ENCODE measurements around the gene MCTP1.

MCTP1 gene

DNA sequence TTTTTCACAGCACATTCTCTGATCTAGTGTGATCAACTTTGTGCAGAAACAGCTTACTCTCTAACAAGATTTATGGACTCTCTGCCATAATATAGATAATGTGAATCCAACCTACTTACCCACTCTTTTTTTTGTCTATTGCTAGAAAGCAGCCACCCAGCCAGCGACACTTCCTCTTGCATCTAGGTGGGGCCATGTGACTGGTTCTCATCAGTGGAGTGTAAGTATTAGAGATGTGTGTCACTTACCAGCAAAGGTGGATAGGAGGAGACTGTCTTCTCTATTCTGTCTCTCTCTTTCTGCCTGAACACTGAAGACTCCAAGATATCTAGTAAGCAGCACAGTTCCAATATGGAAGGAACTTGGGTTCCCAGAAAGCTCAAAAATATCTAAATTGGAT lies 174.8 kb downstream of the MCTP1 start:
- no peak for DNase-seq

DNA sequence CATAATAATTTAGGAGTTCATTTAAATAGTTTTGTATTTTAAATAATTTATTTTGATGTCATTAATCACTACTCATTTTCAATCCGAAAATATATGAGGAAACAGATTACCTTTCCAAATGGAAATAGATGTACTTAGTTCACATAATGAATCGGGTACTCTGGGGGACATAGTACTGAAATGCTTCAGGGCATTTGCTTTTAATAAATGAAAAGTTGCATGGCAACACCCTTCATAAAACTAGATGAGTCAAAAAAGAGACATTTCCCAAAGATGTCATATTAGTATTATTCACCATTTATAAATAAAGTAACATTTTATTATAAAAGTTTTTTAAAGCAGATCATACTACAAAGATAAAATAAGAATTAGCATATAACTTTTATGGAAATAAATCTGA lies 177.8 kb downstream of the MCTP1 start:
- no peak for DNase-seq

DNA sequence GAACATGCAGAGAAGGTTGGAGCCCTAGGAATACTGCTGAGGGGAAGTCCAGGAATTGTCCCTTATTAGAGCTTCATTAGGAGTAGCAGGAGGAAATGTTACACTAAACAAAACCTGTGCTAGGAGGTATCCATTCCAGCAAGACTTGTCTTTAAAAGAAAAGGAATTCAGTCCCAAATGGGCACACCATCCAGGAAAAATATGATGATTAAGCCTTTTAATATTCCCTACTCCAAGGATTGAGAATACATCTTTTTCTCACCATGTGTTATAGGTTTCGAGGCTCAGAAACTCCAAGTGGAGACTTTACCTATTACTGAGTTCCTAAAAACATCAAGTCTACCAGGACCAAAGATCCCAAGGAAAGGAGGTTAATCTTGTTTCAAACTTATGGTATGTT lies 179.3 kb downstream of the MCTP1 start:
- no peak for DNase-seq

DNA sequence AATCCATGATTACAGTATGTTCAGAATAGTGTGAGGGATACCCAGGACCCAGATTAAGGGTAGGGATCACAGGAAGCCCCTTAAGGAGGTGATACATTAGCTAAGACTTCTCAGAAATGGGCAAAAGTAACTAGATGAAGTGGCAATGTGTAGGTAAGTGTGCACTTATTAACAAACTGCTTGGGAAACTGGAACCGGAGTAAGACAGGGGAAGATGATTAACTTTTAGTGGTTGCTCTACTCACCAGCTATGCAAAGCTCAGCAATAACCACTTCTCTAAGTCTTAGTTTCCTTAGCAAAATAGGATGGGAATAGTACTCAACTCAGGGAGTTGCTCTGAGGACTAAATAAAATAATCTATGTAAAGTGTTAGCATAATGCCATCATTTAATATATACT lies 182.2 kb downstream of the MCTP1 start:
- no peak for DNase-seq

DNA sequence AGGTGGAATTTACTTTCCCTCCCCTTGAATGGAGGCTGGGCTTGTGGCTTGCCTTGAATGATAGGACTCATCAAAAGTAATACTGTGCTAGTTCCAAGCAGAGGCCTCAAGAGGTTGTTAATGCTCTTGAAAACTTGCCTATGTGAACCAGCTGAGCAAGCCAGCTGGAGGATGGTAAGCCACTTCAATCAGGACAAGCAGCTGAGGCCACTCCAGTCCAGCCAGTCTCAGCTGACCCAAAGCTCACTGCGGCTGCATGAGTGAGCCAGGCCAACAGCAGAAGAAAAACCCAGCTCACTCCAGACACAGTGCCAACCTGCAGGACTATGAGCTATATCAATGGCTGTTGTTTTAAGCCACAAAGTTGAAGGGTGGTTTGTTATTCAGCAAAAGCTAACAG lies 182.8 kb downstream of the MCTP1 start:
- no peak for DNase-seq

DNA sequence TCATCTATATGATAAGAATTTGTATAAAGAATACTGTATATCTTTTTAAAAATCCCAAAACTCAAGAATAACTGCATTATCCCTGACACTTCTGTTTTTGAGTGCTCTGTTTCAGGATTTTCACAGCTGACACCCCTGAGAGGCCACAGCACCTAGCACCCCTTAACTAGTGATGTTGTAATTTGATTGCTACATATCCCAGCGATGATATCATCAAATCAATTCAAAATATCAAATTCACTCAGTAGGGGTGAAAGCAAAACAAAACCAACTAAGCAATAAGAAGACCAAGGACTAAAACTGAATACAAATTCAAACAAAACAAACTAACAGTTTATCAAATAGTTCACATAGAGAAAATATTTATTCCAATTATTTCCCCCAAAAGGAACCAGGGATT lies 184.3 kb downstream of the MCTP1 start:
- no peak for DNase-seq

DNA sequence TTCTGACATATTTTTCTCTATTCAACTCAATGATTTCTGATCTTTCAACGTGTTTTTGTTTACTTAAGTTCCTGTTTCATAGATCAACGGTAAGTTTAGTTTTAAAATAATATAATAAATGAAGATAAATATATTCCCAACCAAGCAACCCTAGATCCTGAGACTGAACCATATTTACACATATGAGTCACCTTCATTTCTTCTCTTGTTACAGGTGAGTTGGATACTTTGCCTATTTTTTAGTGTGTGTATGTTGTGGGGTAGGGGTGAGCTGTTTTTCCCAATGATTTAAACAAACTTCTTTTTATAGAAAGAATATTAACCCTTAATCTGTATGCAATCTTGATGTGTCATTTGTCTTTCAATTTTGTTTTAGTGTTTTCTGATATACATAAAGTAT lies 186.9 kb downstream of the MCTP1 start:
- no peak for DNase-seq

DNA sequence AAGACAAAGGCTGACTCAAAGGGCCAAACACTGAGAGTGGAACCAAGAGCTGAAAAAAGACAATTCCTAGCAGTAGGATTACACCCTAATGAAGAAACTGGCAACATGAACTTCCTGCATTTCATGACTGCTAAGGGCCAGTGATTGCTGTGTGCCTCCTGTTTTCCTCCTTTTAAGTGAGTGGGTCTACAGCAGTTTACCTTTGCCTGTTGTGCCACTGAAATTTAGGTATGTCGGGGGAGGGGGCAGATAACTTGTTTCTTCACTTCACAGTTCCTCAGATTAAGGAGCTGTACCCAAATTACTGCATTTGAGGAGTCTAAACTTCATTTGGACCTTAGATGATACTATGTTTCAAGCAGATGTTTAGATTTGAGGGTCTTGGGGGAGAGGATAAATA lies 191.7 kb downstream of the MCTP1 start:
- DNase-seq: no peak

DNA sequence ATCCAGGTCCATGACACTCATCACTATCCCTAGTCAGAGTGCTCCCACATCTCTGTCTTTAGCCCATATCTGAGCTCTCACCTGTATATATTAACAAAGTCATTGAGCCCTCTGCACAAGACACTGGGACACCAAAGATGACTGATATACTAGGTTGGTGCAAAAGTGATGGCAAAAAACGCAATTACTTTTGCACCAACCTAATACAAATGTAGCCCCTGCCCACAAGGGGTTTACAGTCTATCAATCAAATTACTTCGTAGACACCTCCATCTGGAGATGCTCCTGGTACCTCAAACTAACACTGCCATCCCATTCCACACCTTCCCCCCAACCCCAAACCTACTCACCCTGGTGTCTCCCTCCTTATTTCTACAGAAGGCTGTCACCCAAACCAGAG lies 194.1 kb downstream of the MCTP1 start:
- DNase-seq: no peak

DNA sequence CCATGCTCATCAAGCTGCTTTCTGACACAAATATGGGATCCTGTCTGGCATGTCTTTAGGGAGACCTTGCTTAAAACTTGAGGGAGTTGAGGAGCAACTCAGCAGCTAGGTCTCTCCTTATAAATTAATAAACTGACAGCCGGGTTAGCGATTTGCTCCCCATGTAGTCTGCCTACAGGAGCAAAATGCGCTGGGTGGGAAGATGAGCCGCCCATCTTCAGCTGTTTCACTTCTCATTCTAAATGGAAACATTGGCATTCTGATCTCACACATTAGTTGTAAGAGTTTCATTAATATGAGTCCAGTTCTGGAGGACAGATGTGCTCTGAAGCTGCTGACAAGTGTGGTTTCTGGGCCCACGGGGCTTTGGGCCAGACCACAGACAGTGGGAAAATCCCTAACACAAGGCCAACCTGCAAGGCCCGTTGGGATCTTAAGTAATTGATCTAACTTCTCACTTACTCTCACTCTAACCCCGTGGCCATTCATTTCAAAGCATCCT lies 197.0 kb downstream of the MCTP1 start:
- DNase-seq: no peak

DNA sequence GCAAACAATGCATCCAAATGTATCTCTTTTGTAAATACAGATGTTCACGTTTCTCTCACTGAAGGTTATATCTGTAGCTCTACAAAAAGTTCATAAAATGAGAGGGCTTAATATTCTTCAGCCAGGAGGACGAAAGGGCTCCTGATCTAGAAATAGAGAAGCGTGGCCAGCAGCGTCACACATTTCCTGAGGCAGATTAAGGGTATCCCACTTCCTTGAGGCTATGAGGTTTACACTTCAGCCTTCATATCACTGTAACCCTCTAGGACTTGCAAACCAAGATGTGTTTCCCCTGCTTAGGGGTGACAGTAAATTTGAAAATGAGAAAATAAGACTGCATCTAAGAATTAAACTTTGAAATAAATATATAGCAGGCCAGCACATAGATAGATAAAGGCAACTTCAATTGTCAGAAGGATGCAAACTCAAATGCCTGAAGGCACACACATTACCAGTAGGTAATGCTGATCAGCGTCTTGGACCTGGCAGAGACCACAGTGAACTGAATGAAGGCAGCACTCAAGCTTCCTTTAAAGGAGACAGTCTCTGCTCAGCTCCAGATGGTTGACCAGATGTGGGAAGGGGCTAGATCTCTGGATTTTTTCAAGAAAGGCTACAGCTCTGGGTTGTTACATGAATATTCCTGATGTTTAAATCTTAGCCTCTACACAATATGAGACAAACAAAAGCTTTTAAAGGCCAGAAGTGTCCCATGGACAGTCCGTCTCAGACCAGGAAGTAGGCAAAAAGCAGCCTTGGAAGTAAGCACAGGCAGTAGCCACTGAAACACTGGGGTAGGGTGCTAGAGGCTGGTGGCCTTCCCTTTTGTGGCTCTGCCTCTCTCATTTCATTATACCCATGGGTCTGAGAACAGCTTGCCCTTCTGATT lies 197.7 kb downstream of the MCTP1 start:
- no peak for DNase-seq

DNA sequence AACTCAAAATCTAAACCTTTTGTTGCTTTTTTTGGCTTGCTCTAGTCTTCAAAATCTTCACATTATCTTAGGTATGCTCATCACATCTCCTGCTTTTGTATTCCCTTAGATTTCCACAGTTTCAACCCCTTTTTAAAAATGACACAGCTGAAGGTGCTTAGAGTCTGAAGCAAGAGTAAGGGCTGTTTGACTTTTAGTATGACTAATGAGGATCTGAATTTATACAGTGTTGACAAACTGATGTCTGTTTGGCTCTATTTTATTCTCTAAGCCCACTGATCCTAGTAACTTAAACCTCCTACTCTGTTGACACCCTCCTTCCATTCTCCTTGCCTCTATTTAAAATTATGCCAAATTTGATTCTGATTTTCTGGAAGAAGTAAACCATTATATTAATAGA lies 200.1 kb downstream of the MCTP1 start:
- no peak for DNase-seq

DNA sequence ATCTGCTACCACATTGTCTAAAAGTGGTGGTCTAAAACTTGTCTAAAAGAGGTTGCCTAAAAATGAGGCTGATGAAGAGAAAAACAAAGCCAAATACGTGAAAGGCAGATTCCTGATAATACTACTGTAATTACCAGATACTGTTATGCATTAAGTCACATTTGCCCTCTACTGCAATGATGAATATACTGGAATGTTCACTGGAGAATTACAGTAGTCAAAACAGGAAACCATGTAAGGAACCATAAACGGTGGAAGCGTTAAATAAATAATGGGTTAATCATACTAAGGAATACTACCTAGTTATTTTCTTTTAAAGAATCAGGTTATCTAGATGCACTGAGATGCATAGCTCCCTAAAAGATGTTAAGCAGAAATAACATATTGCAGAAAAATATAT lies 201.3 kb downstream of the MCTP1 start:
- no peak for DNase-seq

DNA sequence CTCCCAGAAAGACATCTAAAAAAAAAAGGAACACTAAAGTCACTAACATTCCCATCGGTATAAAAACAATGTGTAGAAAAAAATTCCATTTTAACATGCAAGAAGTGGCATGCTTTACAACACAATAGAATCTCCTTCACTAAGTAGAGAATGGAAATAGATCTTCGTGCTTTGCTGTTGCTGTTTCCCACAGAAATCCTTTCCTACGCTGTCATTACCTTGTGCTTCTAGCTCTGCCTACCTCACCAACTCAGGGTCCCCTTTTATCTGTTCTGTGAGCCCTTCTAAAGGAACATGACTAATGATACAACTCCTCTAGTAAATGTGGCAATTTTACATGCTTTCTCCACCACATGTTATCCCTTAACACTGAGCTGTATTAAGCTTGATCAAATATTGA lies 202.9 kb downstream of the MCTP1 start:
- DNase-seq: no peak

DNA sequence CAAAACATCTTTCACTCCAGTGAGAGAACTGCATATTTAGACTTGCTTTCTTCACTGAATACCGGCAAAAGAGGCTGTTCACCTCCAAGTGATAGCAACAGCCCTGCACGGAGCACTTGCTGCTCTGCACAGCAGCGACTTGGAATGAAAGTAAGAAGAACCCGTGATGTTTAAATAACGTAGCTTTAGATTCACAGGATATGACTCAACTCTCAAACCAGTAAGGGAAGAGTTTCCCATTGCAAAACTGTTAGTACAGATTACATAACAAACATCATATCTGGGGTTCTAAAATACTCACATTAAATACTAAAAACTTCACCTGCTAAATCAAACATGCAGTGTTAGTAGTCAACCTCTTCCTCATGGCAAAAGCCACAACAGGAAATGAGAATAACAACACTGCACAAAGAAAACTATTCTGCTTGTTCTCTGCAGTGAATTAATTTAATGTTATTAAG lies 203.4 kb downstream of the MCTP1 start:
- DNase-seq: no peak

DNA sequence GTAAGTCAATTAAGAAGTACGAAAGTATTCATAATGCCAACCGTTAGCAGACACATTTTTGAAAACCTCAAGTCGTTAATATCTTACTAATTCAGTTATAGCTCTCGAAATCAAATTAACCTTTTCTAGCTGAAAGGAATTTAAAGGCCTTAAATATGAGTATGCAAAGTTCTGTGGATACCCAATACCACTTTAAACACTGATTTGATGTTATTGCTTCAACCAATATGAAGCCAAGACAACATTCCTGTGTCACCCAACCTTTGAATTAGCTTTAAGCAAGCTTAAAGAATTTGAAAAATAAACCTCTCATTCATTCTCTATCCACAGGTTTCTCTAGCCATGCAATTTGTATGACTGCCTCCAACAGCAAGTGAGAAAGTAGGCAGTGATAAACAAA lies 204.5 kb downstream of the MCTP1 start:
- DNase-seq: no peak

DNA sequence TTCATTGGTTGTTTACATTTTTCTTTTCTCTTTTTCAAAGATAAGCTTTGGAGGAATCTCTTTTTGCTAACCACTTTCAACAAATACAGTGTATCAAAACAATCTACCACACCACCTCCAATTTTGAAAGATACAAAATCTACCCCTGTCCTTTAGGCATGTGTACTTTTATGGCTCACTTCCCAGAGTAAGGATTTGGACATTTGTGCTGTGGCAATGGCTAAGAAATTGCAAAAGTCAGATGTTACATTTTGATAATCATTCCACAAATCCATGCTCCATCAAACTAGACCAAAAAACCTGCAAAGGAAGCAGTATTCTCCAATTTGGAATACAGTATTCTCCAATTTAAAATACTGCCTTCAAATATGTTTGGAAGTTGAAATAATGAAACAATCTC lies 204.9 kb downstream of the MCTP1 start:
- DNase-seq: no peak

DNA sequence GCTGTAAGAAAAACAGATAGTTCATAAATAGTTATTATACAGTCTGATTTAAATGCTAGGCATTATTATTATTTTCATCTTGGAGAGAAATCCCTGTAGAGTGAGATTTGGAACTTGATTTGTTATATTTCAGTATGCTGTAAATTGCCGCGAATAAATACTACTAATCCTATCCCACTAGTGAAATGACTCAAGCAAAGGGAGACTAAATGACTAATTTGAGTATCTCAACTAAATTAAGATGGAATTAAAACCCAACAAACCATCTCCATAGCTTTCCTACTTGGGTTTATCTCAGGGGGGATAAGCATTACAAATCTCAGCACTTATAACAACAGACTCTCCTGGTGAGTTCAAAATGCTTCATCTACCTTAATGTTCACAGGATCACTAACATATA lies 206.0 kb downstream of the MCTP1 start:
- no peak for DNase-seq

DNA sequence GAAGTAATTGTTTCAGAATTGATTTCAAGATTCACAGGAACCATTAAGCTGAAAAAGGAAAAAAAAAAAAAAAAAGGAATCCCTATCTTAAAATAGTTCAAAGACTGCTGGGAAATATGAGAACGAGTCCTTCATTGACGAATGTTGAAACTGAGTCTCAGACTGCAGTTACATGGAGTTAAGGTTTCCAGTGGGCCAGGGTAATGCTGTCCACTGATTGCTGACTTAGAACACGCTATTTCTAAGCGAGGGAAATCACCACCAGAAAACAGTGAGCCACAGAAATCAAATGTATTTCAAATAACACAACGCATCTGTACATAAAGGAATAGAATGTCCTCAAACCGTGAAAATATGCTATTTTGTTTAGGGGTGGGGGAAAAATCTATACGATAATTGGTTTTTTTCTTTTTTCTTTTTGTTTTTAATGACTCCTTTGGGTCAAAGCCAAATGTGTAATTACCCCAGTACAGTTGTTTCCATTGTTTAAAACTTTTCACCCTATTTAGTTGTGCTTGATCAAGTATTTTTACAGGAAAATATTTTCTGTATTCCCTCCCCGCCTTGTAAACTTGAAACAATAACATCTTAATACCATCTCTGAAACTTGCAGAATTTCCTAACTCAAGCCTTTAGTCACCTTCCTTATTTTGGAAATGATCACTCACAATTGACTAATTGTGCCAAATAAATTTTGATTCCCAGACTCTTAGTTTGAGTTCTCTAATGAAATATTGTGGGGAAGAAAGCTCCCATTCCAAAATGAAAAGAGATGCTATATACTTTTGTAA lies 208.3 kb downstream of the MCTP1 start:
- no peak for DNase-seq

DNA sequence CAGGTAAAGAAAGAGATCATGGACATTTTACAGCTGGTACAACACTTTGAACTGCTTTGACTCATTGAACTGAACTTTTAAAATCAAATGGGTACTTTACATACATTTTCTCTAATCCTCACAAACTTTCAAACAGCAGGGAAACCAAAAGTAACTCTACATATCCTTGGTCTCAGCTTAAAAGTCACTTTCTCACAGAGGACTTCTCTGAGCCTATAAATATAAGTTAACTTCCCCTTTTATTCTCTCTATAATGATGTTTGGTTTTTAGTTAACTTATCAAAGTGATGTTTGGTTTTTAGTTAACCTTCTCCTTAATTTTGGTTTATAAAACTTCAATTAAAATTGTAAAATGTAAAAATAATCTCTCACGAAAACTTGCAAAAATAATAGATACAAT lies 209.8 kb downstream of the MCTP1 start:
- DNase-seq: no peak

DNA sequence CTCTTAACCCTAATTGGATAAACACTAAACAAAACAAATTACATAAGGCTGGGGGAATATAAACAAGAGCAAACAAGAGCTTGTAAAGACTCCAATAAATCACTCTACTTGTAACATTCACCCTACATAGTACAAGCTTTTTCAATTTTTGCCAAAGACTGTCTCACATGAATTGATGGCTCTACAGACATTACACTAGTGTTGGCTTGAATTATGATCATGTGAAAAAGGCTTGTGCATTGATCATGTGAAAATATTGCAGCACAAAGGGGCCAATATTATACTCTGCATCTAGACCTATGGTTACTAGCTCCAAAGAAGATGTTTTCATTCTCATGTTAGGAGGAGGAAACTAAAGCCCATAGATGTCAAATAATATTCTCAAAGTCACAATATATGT lies 212.6 kb downstream of the MCTP1 start:
- DNase-seq: no peak

DNA sequence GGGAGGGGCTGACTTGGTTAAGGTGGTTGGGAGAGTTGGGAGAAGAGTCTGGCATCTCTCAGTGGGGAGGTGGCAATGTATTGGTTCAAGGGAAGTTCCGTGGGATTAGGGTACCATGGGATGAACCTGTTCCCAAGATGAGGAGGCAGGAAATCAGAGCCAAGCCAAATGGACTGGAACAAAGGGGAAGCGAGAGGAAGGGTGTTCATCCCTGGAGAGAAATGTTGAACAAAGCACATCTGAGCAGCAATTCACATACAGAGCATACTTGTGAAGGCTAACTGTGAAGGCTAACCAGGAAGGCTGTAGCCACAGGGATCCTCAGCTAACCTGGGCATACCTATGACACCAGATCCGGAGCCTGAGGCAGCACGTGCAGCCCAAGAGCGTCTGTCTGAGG lies 214.0 kb downstream of the MCTP1 start:
- no peak for DNase-seq

DNA sequence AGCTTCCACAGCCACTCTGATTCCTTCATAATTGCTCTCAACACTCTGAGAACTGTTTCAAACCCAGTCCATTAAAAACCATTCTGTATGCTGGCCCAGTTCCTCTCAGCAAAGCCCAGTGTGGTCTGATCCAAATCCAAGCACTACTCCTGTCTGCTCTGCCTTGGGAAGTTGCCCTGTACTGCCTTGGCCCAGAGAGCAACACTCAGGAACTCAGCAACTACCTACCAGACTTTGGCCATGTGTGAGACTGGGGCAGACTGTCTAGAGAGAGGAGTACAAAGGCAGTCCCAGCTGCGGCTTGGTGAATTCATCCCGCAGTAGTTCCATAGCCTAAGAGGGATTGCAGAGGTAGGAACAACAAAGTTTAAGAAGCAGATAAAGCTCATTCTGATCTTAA lies 214.4 kb downstream of the MCTP1 start:
- DNase-seq: no peak

DNA sequence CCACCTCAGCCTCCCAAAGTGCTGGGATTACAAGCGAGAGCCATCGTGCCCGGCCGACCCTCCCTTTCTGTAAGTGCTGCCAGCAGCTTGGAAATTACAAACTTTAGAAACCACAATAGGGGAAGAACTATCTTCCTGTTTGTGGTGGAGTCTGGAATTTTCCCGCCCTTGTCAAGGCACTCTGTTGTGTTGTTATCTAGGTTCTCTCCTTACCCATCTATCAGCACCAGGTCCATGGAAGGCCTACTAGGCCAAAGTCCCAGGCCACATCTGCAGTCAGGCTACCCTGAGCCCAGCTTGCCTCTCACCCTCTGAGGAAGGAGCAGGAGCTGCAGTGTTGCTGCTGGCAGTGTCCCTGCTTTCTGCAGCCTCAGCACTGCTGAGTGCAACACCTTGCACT lies 214.9 kb downstream of the MCTP1 start:
- no peak for DNase-seq

Measured in NCI-H2171 treated with DMSO at 0.1 percent for 48 hours (cell line).